Hepatocyte (in vitro differentiated cells): ENCODE results near the gene TMEM121B. TPM values are rescaled to one million over a fixed set of nuclear protein-coding genes. Genes with fewer than 3 reads are reported as not detected.

Experiments
- DNase-seq: peaks from one replicate; pipeline ENCODE4 v3.0.0-alpha.2; 2016; ENCODE audit warnings: low spot score
- H2AFZ ChIP-seq: fragments of 200-600 bp; sonication (generic); 2 replicates; pipeline ENCODE4 v1.6.0; 2016; ENCODE audit warnings: antibody characterized with exemption, mild to moderate bottlenecking
- H3K27ac ChIP-seq: fragments of 200-600 bp; sonication (generic); 2 replicates; pipeline ENCODE4 v1.5.1; 2016; ENCODE audit warnings: mild to moderate bottlenecking
- H3K27me3 ChIP-seq: fragments of 200-600 bp; sonication (generic); 2 replicates; pipeline ENCODE4 v1.6.1; 2016
- H3K36me3 ChIP-seq: fragments of 200-600 bp; sonication (generic); replicated peaks from 2 replicates; pipeline ENCODE4 v1.5.1; 2016; ENCODE audit warnings: low read depth; ENCODE audit not compliant: insufficient read depth
- H3K4me1 ChIP-seq: fragments of 200-600 bp; sonication (generic); 2 replicates; pipeline ENCODE4 v1.5.1; 2016; ENCODE audit warnings: mild to moderate bottlenecking, moderate library complexity; ENCODE audit not compliant: insufficient read depth
- H3K4me2 ChIP-seq: fragments of 200-600 bp; sonication (generic); 2 replicates; pipeline ENCODE4 v1.6.0; 2016
- H3K4me3 ChIP-seq: fragments of 200-600 bp; sonication (generic); 2 replicates; pipeline ENCODE4 v1.5.1; 2016; ENCODE audit warnings: mild to moderate bottlenecking
- H3K79me2 ChIP-seq: fragments of 200-600 bp; sonication (generic); 2 replicates; pipeline ENCODE4 v1.6.0; 2017; ENCODE audit warnings: mild to moderate bottlenecking
- H3K9me2 ChIP-seq: fragments of 200-600 bp; sonication (generic); replicated peaks from 2 replicates; pipeline ENCODE4 v1.6.0; 2017; ENCODE audit warnings: mild to moderate bottlenecking; ENCODE audit not compliant: insufficient read depth
- H3K9me3 ChIP-seq: fragments of 200-600 bp; sonication (generic); 2 replicates; pipeline ENCODE4 v1.5.1; 2016; ENCODE audit warnings: low read depth, mild to moderate bottlenecking
- H4K20me1 ChIP-seq: fragments of 200-600 bp; sonication (generic); 2 replicates; pipeline ENCODE4 v1.6.0; 2016; ENCODE audit warnings: mild to moderate bottlenecking; ENCODE audit not compliant: insufficient read depth, poor library complexity, severe bottlenecking
- EZH2 ChIP-seq: fragments of 200-600 bp; sonication (generic); IDR thresholded peaks from 2 replicates; pipeline ENCODE4 v1.6.1; 2016; ENCODE audit warnings: antibody characterized with exemption, mild to moderate bottlenecking, borderline replicate concordance
- EZH2phosphoT487 ChIP-seq: fragments of 200-600 bp; sonication (generic); IDR thresholded peaks from one replicate; pipeline ENCODE4 v1.6.1; 2018; ENCODE audit warnings: antibody characterized with exemption, mild to moderate bottlenecking, low read depth, moderate library complexity; ENCODE audit not compliant: unreplicated experiment, severe bottlenecking
- WGBS: methylation state at CpG from one replicate; pipeline ENCODE4 v1.1.6; 2016; ENCODE audit warnings: low lambda C conversion rate; ENCODE audit errors: missing lambda C conversion rate; 5-methylcytosine and 5-hydroxymethylcytosine counted together
- polyA plus RNA-seq: library from polyadenylated mRNA; unstranded; fragments of >200 nt; fragmentation: Nextera tagmentation; extraction: Ambion mirVana; gene quantifications from 2 replicates; pipeline ENCODE4 v1.2.1, GENCODE V29; 2016
- total RNA-seq: library from RNA; depleted of rRNA; stranded (reverse); fragments of >200 nt; gene quantifications from 2 replicates; pipeline ENCODE4 v1.2.3, GENCODE V29; 2014
- TF ChIP-seq, protein P1 (sequence below): fragments of 200-600 bp; sonication (generic); IDR thresholded peaks from 2 replicates; pipeline ENCODE4 v1.5.1; 2016; ENCODE audit warnings: antibody characterized with exemption, mild to moderate bottlenecking; ENCODE audit not compliant: poor library complexity

The TMEM121B gene
- total and polyA plus RNA-seq, 2 experiments from 2014 or later, result 0.30 to 0.50 TPM

DNA sequence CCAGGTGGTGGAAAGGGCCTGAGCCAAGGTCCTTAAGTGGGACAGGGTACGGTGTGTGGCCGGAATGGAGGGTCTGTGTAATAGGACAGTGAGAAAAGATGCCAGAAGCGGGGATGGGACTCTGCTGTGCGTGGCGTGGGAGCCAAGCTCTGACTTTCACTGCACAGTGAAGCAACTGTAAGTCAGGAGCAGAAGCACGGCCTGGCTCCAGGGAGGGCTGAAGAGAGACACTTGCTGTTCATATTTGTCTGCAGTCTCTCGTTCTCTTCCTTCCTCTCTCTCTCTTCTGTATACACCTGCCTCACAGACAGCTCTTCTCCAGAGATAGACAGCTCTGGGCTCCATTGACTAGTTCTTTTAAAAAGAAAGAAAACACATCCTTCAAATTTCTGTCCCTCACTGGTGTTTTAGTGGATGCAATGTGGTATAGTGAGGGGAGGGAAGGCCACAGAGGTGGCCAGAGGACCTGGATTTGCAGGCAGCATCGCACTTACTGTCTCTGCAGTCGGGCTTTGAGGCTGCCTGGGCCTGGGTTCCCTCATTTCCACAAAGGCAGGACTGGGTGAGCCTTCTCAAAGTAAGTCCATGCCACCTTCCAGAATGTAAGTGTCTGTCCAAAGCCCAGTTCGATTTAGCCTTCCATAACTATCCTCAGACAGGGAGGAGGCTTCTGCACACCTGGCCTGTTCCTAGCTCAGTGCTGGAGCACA is 34.2 kb downstream of the TMEM121B start:
- DNase-seq, result no peak
- 79% methylated on average over 10 of the region's 10 CpGs for WGBS
- Histone ChIP-seq H3K27ac (no peak overlapping the region), H3K9me3 (no peaks in the 10 kb centered on the region), H3K4me1 (peaks cover 9% of the 10 kb centered on the region), H4K20me1 (peaks cover 15% of the 10 kb centered on the region), H3K79me2 (peaks cover 21% of the 10 kb centered on the region), H3K4me3 (no peak overlapping the region), H3K36me3 (no peaks in the 10 kb centered on the region), H3K9me2 (no peaks in the 10 kb centered on the region), H3K27me3 (no peaks in the 10 kb centered on the region), H3K4me2 (peak overlapping the region; percentile 91), H2AFZ (no peak overlapping the region)
- TF ChIP-seq EZH2 (no peak), EZH2phosphoT487 (no peak)
- TF ChIP-seq, protein P1, sequence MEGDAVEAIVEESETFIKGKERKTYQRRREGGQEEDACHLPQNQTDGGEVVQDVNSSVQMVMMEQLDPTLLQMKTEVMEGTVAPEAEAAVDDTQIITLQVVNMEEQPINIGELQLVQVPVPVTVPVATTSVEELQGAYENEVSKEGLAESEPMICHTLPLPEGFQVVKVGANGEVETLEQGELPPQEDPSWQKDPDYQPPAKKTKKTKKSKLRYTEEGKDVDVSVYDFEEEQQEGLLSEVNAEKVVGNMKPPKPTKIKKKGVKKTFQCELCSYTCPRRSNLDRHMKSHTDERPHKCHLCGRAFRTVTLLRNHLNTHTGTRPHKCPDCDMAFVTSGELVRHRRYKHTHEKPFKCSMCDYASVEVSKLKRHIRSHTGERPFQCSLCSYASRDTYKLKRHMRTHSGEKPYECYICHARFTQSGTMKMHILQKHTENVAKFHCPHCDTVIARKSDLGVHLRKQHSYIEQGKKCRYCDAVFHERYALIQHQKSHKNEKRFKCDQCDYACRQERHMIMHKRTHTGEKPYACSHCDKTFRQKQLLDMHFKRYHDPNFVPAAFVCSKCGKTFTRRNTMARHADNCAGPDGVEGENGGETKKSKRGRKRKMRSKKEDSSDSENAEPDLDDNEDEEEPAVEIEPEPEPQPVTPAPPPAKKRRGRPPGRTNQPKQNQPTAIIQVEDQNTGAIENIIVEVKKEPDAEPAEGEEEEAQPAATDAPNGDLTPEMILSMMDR, result no peak

- H3K27me3 ChIP-seq, result no peaks in the 10 kb centered on the region
- DNase-seq, result no peak
- WGBS, result 86% methylated on average over 7 of the region's 7 CpGs
- no peak overlapping the region for H3K4me3 ChIP-seq
- peaks cover 9% of the 10 kb centered on the region for H3K4me1 ChIP-seq
- H2AFZ ChIP-seq, result no peak overlapping the region
- H3K27ac ChIP-seq, result no peak overlapping the region
- no peaks in the 10 kb centered on the region for H3K9me3 ChIP-seq
- H3K4me2 ChIP-seq, result peak overlapping the region; percentile 91
- no peak for TF ChIP-seq EZH2
- TF ChIP-seq, protein P1, result no peak
- TF ChIP-seq EZH2phosphoT487, result no peak
- H4K20me1 ChIP-seq, result peaks cover 10% of the 10 kb centered on the region
- H3K36me3 ChIP-seq, result no peaks in the 10 kb centered on the region
- H3K9me2 ChIP-seq, result no peaks in the 10 kb centered on the region
- peaks cover 21% of the 10 kb centered on the region for H3K79me2 ChIP-seq
Observed at GRCh38 chr22:17086296-17086695, 34.9 kb downstream of the TMEM121B start.

GRCh38 chr22:17085277-17086181 is 35.6 kb downstream of the TMEM121B start:
- Histone ChIP-seq H3K4me2 (peak overlapping the region; percentile 91), H4K20me1 (peaks cover 10% of the 10 kb centered on the region), H3K9me3 (no peaks in the 10 kb centered on the region), H3K27ac (peak overlapping the region; percentile 82), H3K27me3 (no peaks in the 10 kb centered on the region), H3K79me2 (peaks cover 19% of the 10 kb centered on the region), H2AFZ (peak overlapping the region; percentile 94), H3K4me1 (peaks cover 9% of the 10 kb centered on the region), H3K4me3 (peak overlapping the region; percentile 77), H3K9me2 (no peaks in the 10 kb centered on the region), H3K36me3 (no peaks in the 10 kb centered on the region)
- TF ChIP-seq, protein P1, result no peak
- TF ChIP-seq EZH2 (peak; percentile 40), EZH2phosphoT487 (no peak)
- WGBS, result 3% methylated on average over 52 of the region's 92 CpGs
- peak; percentile 56 for DNase-seq
